OCI-LY1 (cell line): ENCODE data around the gene RNU1-2.

Experiments
- H2AFZ ChIP-seq: fragments of 200-600 bp; sonication (generic), shearing (Covaris generic); 2 replicates; pipeline ENCODE4 v1.6.0; 2014; ENCODE audit warnings: antibody characterized with exemption, mild to moderate bottlenecking, low read length
- H3F3A ChIP-seq: fragments of 200-600 bp; sonication (generic), shearing (Covaris generic); 2 replicates; pipeline ENCODE4 v1.6.0; 2014; ENCODE audit warnings: mild to moderate bottlenecking, antibody characterized with exemption, low read length, moderate library complexity; ENCODE audit not compliant: insufficient read depth
- H3K27ac ChIP-seq: fragments of 200-600 bp; sonication (generic); 2 replicates; pipeline ENCODE4 v1.5.1; 2014; ENCODE audit warnings: low read length, mixed run types, mild to moderate bottlenecking, low read depth; ENCODE audit not compliant: poor library complexity, severe bottlenecking
- H3K27me3 ChIP-seq: fragments of 200-600 bp; sonication (generic); 2 replicates; pipeline ENCODE4 v1.6.0; 2014; ENCODE audit warnings: antibody characterized with exemption, mild to moderate bottlenecking, low read length, moderate library complexity; ENCODE audit not compliant: insufficient read depth
- H3K36me3 ChIP-seq: fragments of 200-600 bp; sonication (generic); 2 replicates; pipeline ENCODE4 v1.6.1; 2014; ENCODE audit warnings: mild to moderate bottlenecking, antibody characterized with exemption, low read length, moderate library complexity, mixed read lengths; ENCODE audit not compliant: insufficient read depth
- H3K4me1 ChIP-seq: fragments of 200-600 bp; sonication (generic); 2 replicates; pipeline ENCODE4 v1.5.1; 2014; ENCODE audit warnings: mild to moderate bottlenecking, low read length, moderate library complexity; ENCODE audit not compliant: insufficient read depth, severe bottlenecking
- H3K4me2 ChIP-seq: fragments of 200-600 bp; sonication (generic), shearing (Covaris generic); 2 replicates; pipeline ENCODE4 v1.6.1; 2014; ENCODE audit warnings: low read length
- H3K4me3 ChIP-seq: fragments of 200-600 bp; sonication (generic); 2 replicates; pipeline ENCODE4 v1.5.1; 2014; ENCODE audit warnings: low read length, low read depth, mild to moderate bottlenecking, mixed read lengths; ENCODE audit not compliant: poor library complexity, severe bottlenecking
- H3K79me2 ChIP-seq: fragments of 200-600 bp; shearing (Covaris generic); 2 replicates; pipeline ENCODE4 v1.6.1; 2016; ENCODE audit warnings: mixed run types, low read length, mixed read lengths; ENCODE audit not compliant: insufficient read depth
- H3K9ac ChIP-seq: fragments of 200-600 bp; sonication (generic), shearing (Covaris generic); 2 replicates; pipeline ENCODE4 v1.6.1; 2014; ENCODE audit warnings: mild to moderate bottlenecking, low read length, mixed read lengths
- H3K9me2 ChIP-seq: fragments of 200-600 bp; sonication (generic), shearing (Covaris generic); 2 replicates; pipeline ENCODE4 v1.6.1; 2014; ENCODE audit warnings: low read depth, mild to moderate bottlenecking, low read length, mixed read lengths
- H3K9me3 ChIP-seq: fragments of 200-600 bp; shearing (Covaris generic); 2 replicates; pipeline ENCODE4 v1.6.1; 2014; ENCODE audit warnings: low read length, mixed read lengths
- H4K20me1 ChIP-seq: fragments of 200-600 bp; sonication (generic), shearing (Covaris generic); 2 replicates; pipeline ENCODE4 v1.6.0; 2016; ENCODE audit warnings: mild to moderate bottlenecking, low read length; ENCODE audit not compliant: insufficient read depth
- EZH2 ChIP-seq: fragments of 200-600 bp; sonication (generic), shearing (Covaris generic); IDR thresholded peaks from 2 replicates; pipeline ENCODE4 v1.8.0; 2017; ENCODE audit warnings: borderline replicate concordance, mixed run types, mild to moderate bottlenecking, antibody characterized with exemption, low read length, moderate library complexity, mixed read lengths
- TF ChIP-seq, protein P1 (sequence below): fragments of 200-600 bp; sonication (generic), shearing (Covaris generic); IDR thresholded peaks from 2 replicates; pipeline ENCODE4 v1.5.1; 2017; ENCODE audit warnings: mild to moderate bottlenecking, antibody characterized with exemption, low read length, moderate library complexity, mixed read lengths

Gene RNU1-2

DNA sequence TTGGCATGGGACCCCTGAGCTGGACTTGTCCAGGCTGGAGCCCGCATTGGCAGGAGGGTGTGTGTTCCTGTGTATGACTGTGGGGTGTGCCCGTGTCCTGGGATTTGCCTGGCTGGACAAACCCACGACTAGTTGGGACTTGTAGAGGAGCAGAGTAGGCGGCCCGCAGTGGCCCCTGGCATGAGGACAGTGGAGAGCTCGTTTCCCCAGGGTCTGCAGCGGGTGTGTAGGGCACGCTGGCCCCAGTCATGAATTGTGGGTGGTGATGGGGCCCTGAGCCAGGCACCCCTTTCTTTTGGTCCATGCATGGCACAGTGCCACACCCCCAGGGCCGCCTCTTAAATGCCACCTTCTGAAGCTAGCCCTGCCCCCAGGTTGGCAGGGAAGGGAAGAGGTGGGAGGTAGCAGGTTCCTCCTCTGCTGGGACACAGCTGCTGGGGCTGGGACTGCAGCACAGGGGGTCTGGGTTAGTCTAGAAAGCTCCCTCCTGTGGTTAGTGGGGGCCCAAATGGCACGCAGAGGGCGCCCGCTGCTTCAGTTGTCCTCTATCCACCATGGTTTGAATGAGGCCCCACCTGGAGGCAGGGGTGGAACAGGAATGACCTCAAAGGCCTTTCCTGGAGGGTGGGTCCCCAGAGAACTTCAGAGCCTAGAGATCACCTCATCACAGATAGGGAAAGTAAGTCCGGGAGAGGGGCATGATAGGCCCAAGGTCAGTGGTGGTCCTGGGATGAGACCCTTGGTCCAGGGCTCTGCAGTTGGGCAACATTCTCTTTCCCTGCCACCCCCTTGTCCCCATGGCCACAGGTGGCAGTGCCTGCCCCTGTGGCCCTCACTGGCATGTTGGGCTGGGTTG, 30.1 kb downstream of the RNU1-2 start:
- Histone ChIP-seq H2AFZ (no peak overlapping the region), H3F3A (no peaks in the 10 kb centered on the region), H3K4me3 (no peak overlapping the region), H3K79me2 (no peaks in the 10 kb centered on the region), H3K36me3 (no peaks in the 10 kb centered on the region), H4K20me1 (no peaks in the 10 kb centered on the region), H3K4me2 (no peak overlapping the region), H3K9me2 (no peaks in the 10 kb centered on the region), H3K4me1 (peaks cover 6% of the 10 kb centered on the region), H3K27me3 (no peaks in the 10 kb centered on the region; the same call in 1 of the 2 replicates), H3K9me3 (no peaks in the 10 kb centered on the region), H3K9ac (no peak overlapping the region), H3K27ac (no peak overlapping the region)
- TF ChIP-seq, protein P1, sequence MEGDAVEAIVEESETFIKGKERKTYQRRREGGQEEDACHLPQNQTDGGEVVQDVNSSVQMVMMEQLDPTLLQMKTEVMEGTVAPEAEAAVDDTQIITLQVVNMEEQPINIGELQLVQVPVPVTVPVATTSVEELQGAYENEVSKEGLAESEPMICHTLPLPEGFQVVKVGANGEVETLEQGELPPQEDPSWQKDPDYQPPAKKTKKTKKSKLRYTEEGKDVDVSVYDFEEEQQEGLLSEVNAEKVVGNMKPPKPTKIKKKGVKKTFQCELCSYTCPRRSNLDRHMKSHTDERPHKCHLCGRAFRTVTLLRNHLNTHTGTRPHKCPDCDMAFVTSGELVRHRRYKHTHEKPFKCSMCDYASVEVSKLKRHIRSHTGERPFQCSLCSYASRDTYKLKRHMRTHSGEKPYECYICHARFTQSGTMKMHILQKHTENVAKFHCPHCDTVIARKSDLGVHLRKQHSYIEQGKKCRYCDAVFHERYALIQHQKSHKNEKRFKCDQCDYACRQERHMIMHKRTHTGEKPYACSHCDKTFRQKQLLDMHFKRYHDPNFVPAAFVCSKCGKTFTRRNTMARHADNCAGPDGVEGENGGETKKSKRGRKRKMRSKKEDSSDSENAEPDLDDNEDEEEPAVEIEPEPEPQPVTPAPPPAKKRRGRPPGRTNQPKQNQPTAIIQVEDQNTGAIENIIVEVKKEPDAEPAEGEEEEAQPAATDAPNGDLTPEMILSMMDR: no peak
- no peak for TF ChIP-seq EZH2

DNA sequence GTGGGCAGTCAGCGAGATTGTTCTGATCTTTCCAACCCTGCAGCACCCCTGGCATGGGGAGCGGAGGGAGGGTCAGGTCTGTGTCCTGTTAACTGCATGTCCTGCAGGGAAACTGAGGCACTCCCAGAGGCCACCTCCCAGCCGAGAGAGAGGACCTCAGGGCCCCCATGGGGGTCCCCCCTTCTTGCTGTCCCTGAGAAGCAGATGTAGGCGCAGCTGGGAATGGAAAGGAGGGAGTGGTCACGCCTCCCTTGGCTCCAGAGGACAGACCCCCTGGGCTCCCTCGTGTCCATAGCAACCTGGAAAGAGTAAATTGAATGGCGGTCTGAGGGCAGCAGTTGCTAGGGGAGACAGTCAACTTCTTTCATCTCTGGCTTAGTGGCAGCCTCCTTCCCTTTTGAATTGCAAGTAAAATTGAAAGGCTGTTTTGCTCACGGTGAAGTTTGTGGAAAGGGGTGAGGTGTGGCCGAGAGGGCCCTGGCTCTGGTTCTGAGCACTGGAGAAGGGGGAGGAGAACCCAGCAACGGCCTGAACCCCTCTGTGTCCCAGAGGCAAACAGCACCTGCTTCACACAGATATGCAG, 30.8 kb downstream of the RNU1-2 start:
- H3F3A ChIP-seq: no peaks in the 10 kb centered on the region
- H3K36me3 ChIP-seq: no peaks in the 10 kb centered on the region
- no peak overlapping the region for H3K27ac ChIP-seq
- H3K9me3 ChIP-seq: no peaks in the 10 kb centered on the region
- H2AFZ ChIP-seq: no peak overlapping the region
- H3K27me3 ChIP-seq: no peaks in the 10 kb centered on the region; the same call in 1 of the 2 replicates
- TF ChIP-seq EZH2: no peak
- TF ChIP-seq, protein P1: no peak
- H3K4me3 ChIP-seq: no peak overlapping the region
- H3K4me2 ChIP-seq: no peak overlapping the region
- no peaks in the 10 kb centered on the region for H4K20me1 ChIP-seq
- no peak overlapping the region for H3K9ac ChIP-seq
- H3K4me1 ChIP-seq: peaks cover 5% of the 10 kb centered on the region
- H3K79me2 ChIP-seq: no peaks in the 10 kb centered on the region
- H3K9me2 ChIP-seq: no peaks in the 10 kb centered on the region

DNA sequence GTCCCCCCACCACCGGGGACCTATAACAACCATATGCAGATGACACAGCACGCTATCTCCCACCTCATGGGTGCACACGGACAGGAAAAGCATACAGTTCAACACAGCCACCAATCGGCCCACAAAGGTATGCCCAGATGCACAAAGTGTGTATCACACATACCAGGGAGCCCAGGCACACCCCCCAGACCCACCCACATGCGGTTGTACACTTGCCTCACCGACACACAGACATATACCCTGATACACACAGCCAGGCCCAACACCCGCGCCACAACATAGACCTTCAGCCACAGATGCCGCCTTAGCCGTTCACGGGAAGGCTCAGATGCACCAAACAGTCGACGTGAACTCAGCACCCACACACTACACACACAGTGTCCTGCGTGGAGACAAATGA, 31.5 kb downstream of the RNU1-2 start:
- H4K20me1 ChIP-seq: no peaks in the 10 kb centered on the region
- H3F3A ChIP-seq: no peaks in the 10 kb centered on the region
- TF ChIP-seq, protein P1: no peak
- no peak for TF ChIP-seq EZH2
- no peak overlapping the region for H3K27ac ChIP-seq
- no peak overlapping the region for H3K4me3 ChIP-seq
- no peak overlapping the region for H3K4me2 ChIP-seq
- H3K9me3 ChIP-seq: no peaks in the 10 kb centered on the region
- no peaks in the 10 kb centered on the region; the same call in 1 of the 2 replicates for H3K27me3 ChIP-seq
- no peaks in the 10 kb centered on the region for H3K4me1 ChIP-seq
- no peaks in the 10 kb centered on the region for H3K79me2 ChIP-seq
- no peak overlapping the region for H2AFZ ChIP-seq
- no peak overlapping the region for H3K9ac ChIP-seq
- no peaks in the 10 kb centered on the region for H3K9me2 ChIP-seq
- H3K36me3 ChIP-seq: no peaks in the 10 kb centered on the region
